LNCAP (cell line): Measurements from ENCODE around the gene CCDC6.

ENCODE experiments used
- CTCF ChIP-seq: fragments of 450-650 bp; IDR thresholded peaks from 2 replicates; pipeline ENCODE4 v1.5.1; 2017; ENCODE audit warnings: mild to moderate bottlenecking

Gene CCDC6

DNA sequence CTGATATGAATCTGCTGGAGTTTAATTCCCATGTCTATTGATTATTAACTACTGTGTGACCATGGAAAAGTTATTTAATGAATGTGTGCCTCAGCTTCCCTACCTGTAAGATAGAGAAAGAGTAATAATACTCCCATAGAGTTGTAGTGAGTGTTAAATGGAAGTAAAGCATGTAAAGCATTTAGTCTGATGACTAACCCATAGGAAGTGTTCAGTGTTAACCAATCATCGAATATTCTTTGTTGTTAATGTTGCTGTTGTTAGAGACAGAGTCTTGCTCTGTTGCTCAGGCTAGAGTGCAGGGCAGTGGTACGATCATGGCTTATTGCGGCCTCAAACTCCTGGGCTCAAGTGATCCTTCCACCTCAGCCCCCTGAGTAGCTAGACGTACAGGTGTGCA lies 36.2 kb upstream of the CCDC6 start:
- no peak for TF ChIP-seq CTCF

DNA sequence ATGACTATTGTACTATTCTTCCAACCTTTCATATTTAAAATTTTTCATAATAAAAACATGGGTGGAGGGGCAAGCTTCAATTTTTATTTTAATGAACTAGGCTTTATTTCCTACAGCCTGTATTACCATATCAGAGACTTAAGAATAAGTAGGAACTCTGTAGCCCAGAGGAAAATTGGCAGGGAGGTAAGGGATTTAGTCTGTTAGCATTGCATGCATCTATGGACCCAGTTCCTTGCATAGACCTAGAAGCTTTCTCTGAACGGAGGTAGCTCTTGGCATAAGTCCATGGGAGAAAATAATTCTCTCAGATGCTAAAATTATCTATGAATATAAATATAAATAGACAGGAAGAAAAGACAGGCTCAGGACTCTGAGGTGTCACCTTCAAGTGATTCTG lies 31.4 kb upstream of the CCDC6 start:
- TF ChIP-seq CTCF = no peak

DNA sequence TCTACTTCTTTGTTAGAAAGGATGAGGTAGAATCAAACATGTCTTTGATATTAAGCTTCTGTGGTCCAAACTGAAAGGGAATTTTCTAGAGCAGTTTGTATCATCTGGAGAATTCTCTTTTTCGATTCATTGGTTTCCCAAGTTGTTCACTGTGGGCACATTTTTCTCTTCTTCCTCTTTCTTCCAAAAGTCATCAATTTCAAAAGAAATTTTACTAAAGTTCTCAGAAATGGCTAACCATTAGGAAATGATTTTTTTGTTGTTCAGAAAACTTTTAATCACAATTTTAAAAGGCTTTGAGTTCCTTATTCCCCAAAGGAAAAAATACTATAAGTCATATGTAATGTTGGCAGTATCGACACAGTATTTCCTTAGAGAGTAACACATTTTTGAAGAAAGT lies 28.3 kb upstream of the CCDC6 start:
- TF ChIP-seq CTCF = no peak

- TF ChIP-seq CTCF = no peak
Observed at GRCh38 chr10:59926086-59926485, 19.7 kb upstream of the CCDC6 start.

GRCh38 chr10:59922907-59923306 lies 16.6 kb upstream of the CCDC6 start:
- TF ChIP-seq CTCF = no peak

DNA sequence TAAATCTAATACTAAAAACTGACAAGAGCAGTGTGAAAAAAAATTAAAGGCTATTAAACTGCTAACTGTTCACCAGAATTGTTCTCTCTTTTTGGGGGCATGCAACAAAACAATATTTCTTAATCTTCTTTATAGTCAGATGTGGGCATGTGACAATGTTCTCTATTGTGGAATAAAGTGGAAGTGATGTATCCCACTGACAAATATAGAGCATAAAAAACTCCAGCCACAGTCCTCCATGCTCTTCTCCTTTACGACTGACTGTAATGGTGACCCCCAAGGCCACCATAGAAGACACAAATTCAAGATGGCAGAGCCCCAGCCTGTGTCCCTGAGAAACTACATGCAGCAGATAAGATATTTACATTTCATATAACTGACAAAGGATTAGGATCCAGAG lies 11.6 kb upstream of the CCDC6 start:
- TF ChIP-seq CTCF = no peak

- no peak for TF ChIP-seq CTCF
Observed at GRCh38 chr10:59913547-59914237, 7.3 kb upstream of the CCDC6 start.

DNA sequence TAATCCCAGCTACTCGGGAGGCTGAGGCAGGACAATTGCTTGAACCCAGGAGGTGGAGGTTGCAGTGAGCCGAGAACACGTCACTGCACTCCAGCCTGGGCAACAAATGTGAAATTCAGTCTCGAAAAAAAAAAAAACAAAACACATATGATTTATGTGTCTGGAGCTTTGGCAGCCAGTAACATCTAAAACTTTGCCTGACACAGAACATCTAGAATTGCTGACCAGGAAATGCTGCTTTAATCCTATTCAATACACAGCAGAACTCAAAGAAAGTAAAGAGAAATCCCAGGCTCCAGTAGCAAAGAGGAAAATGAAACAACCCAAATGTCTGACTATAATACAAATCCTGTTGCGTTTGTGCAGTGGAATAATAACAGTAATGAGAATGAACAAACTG lies 4.5 kb upstream of the CCDC6 start:
- no peak for TF ChIP-seq CTCF
